Left colon (tissue), 2 donors: Measurements from ENCODE around the gene AHRR. TPM values are rescaled to one million over a fixed set of nuclear protein-coding genes. Genes with fewer than 3 reads are reported as not detected.

ENCODE experiments used
- ATAC-seq: fragments of 200-7000 bp; cut with Tn5 transposase; one replicate; pipeline ENCODE4 v1.9.1; 2020; ENCODE audit warnings: mild to moderate bottlenecking, moderate library complexity
- DNase-seq, 2 donors: peaks; one replicate each; pipeline ENCODE4 v3.0.0-alpha.2; 2020
- intact Hi-C, 2 donors: fragments of 100-400 bp; cut with DNase I in 1 of 2; cut with micrococcal nuclease in 1 of 2; formaldehyde crosslinking; loops; one replicate each; pipeline versions ENCODE4 v1.11.2 to v1.14.0; 2022; cut with DNase I, micrococcal nuclease
- total RNA-seq, 2 donors: library from RNA; stranded (reverse); fragmentation: NEBNext Ultra II Directional; extraction: Animal tissue kit (Norgen Biotek cat#: 25700); gene quantifications; one replicate each; pipeline ENCODE4 v1.2.1, GENCODE V29; 2021
- donor health status: DM: no; HTN: no; CAD: no.
- donor health status: DM: yes; HTN: yes; CAD: no.

The AHRR gene
- total RNA-seq, 2 donors from 2014 or later, result 1.6 to 3.3 TPM

DNA sequence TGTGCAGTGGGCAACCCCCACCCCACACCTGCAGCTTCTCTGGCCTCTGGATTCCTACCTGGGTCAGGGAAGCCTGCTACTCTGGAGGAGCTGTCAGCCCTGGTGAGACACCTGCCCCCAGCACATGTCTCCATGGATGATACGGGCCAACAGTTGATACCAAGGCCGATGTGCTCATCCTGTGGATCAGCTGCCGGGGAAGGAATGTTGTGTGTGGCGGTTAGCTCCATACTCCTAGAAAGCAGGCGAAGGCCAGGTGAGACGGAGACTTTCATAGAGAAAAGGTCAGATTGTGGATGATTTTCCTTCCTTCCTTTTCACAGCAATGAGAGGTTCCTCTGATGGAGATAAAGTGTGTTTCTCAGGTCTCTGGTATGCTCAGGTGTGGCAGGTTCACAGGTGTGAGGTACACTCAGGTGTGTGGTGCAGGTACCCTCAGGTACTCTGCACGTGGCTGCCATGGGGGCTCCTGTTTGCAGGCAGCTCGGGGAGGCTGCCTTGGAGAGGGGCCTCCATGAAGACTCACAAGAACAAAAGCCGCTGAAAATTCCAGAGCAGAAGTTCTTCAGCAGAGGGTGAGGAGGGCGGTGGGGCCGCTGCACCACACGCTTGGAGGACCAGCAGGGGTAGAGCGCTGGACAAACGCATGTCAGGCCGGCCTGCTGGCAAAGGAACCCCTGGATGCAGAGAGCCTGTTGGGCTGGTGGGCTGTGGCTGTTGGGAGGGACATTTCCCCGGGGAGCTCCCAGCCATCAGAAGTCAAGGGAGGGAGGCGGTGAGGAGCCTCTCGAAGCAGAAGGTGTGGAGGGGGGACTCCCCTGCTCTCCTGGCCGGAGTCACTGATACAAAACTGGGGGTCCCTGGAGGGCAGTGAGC is 5.1 kb upstream of the AHRR start:
- DNase-seq, result no peak
- no peak for ATAC-seq
- intact Hi-C loops, result loop anchor here in 1 of 2 donors (10.0 kb wide), 1 partner anchor 118 kb away; no protein-coding TSS in a partner anchor

DNA sequence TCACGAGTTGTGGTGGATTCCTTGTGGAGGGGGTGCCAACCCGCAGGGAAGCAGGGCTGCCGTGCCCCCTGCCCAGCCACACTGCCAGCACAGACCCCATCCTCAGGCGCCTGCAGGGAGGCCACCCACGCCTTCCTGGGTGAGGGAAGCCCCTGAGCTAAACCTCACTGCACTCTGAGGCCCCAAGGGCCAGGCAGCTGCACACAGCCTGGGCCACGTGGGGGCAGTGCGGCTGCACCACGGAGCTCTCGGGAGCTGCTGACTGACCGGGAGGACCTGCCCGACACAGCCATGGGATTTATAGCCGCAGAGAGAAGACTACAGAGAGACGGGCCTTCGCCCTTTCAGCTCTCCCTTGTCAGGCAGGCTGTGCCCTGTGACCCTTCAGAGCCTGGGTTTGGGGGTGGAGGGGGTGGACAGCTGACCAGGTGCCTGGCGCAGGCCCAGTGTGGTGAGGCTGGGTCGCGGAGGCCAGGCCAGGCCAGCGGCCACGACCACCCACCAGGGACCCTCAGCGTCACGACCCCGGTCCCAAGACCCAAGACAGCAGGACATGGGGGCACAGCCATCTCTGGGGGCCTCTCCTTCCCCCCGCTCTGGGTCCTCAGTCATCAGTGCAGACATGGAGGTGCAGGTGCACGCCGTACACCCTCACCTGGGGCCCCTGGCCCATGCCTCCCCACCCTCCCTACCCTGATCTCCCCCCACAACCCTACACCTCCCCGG is 4.3 kb upstream of the AHRR start:
- DNase-seq (peak in 1 of 2 donors; percentile 61), ATAC-seq (peak; percentile 70)
- intact Hi-C loops, result loop anchor here in 1 of 2 donors (10.0 kb wide), 1 partner anchor 118 kb away; no protein-coding TSS in a partner anchor

DNA sequence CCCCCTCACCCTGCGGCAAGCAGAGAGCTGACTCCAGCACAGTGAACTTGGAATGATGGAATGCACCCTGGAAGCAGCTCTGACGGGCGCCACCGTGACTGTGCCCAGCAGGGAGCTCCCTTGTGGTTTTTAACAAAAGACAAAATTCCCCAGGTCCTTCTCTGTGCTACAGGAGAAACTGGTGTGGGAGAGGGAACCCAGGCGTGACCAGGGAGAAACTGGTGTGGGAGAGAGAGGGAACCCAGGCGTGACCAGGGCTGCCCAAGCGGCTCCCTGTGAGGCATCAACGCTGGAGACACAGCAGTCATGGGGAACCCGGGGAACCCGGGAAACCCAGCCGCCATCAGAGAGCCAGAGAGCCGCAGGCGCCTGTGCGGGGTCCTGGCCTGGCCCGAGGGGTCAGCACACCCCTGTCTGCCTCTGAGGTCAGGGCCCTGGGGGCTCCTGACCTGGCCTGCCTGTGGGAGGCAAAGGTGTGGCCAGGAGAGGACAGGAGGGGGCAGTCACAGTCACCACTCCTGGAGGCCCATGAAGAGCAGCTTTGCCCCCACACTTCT is 3.1 kb upstream of the AHRR start:
- peak; percentile 2 for ATAC-seq

DNA sequence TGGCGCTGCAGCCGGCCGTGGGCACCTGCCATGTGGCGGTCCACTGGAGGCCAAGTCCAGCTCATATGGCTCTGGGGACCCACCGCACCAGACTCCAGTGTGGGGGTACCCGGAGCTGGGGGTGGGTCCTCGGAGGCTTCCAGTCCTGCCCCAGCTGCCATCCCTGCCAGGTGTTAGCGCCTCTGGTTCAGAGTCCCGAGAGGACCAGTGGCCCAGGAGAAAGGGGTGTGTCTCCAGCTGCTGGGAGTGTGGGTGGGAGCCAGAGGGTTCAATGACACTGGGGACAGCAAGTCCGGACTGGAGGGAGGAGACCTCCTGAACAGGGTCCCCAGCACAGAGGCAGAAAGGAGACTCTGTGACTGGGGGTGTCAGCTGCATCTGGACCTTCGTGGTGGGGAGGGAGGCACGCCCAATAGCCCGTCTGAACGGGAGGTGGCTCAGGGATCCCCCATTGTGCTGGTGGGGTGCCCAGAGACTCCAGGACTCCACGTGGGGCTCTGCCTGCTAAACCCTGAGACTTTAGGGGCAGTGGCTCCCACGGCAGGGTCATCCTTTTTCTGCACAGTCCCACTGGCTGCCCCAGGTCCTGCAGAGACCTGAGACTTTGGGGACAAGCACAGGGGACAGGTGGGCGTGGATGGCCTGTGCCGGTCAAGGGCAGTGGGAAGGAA is 2.4 kb upstream of the AHRR start:
- DNase-seq (no peak), ATAC-seq (peak; percentile 3)
- intact Hi-C loops, result loop anchor here in 1 of 2 donors (10.0 kb wide), 1 partner anchor 116 kb away; no protein-coding TSS in a partner anchor

More for the DNA sequence above, 3.1 kb upstream of the AHRR start:
- DNase-seq, result no peak
- intact Hi-C loops, result loop anchor here in 1 of 2 donors (10.0 kb wide), 1 partner anchor 116 kb away; no protein-coding TSS in a partner anchor

DNA sequence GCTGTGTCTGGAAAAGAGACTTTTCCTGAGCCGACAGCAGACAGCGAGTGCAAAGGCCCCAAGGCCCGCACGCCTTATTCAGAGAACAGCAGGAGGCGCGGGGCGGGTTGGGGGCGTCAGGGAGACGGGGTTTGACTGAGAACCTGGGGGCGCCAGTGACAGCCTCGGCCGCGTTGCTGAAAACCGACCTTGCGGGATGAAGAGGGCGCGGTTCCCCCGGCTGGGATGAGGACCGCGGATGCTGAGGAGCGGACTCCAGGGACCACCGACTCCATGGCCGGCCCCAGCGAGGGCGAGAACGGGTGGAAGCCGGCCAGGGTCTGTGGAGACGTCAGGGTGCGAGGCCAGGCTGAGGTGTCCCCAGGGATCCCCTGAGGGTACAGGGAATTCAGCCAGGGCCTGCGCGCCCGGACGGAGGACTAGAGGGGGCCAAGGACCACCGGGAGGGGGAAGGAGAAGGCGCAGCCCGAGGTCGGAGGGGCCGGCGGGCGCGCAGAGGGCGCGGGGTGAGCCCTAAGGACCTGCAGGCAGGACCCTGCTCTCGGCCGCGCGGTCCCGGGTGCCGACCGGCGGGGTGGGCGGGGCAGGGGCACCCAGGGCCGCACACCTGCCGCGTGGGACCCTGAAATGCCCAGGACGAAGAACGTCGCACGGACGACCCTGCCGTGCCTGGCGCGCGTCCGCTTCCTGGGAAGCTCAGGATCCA is 837 bp upstream of the AHRR start:
- ATAC-seq, result no peak
- DNase-seq, result no peak
- intact Hi-C loops, result no loop called here

DNA sequence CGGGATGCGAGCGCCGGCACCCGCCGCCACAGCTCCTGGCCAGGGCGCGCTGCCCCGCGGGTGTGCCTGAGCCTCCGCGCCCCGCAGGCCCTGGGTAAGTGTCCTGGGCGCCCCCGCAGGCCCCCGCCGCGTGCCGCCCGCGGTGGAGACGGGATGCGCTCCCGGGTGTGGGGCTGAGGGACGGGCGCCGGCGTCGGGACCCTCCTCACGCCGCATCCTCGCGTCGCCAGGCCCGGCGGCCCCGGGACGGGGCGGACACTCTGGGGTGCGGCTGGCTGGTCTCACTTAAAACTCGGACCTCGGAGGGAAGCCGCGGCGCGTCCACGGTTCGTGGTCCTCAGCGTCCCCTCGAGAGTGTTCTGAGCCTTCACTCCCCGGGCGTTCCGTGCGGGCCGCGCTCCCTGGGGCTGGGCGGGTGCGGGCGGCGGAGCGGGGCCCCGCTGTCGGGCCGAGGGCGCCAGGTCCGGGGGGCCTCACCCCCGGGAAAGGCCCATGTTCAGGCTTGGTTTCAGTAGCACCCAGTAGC is 275 bp downstream of the AHRR start:
- intact Hi-C loops, result no loop called here
- DNase-seq (no peak), ATAC-seq (no peak)

DNA sequence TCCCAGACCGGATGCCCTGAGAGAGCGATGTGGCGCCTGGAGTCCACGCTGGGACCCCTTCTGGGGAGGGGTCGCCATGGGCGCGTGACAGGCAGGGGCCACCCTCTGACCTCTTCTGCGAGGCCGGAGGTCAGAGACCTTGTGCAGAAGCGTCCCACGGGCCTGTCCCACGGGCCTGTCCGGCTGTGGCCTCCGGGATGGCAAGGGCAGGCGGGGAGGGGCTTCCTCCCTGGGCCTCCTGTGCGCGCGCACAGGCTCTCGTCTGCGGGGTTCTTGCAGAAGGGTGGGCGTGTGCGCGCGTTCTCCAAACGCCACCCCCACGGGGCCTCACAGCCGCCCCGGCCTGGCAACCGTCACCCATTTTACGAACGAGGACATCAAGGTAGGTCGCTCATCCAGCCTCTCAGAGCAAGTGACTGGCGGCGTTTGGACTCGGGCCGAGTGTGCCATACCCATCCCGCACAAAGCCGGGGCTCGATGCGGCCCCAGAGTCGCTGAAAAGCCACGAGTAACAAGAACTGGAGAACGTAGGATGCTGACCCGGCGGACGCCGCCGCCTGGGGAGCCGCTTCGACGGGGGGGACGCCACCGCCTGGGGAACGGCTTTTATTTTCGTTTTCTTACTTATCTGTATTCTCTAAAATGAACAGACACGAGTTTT is 897 bp downstream of the AHRR start:
- no peak for ATAC-seq
- intact Hi-C loops, result no loop called here
- DNase-seq, result no peak

DNA sequence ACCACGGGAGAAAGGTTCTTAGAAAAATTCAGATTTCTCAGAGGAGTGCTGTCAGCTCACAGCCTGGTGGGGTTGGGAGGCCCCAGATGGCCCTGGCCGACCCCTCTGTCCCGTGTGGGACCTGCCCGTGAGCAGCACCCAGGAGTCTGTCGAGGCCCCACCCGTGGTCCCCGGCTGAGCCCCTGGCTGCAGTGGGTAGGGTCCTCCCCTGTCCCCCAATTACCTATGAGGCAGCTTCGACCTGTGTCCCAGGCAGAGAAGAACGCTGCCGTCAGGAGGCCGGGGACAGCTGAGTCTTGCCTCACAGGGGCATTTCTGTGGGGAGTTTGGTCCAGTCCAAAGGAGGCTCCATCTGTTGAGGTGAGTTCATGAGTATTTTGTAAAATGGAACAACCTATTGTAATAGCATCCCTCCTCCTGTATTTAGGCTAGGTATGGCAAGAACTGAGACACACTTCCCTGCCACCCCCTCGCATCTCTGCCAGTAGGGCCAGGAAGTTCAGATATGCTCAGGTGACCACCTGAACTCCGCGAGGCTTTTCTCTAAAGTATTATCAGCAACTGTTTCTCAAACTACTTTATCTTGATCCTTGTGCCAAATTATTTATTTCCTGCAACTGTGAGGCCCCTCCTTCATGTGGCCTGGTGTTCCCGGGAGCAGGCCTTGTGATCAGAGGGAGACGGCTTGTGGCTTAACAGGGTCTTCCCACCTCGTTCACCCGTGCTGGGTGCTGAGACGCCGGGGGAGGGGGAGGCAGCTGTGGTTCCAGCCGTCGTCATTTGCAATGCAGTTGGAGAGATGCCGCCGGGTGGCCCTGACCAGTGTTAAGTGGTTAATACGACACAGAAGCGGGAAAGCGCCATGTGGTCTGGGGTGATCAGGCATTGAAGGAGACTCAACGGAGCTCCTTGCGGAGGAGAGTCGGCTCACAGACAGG is 1.7 kb downstream of the AHRR start:
- no peak for DNase-seq
- ATAC-seq, result no peak
- intact Hi-C loops, result no loop called here

DNA sequence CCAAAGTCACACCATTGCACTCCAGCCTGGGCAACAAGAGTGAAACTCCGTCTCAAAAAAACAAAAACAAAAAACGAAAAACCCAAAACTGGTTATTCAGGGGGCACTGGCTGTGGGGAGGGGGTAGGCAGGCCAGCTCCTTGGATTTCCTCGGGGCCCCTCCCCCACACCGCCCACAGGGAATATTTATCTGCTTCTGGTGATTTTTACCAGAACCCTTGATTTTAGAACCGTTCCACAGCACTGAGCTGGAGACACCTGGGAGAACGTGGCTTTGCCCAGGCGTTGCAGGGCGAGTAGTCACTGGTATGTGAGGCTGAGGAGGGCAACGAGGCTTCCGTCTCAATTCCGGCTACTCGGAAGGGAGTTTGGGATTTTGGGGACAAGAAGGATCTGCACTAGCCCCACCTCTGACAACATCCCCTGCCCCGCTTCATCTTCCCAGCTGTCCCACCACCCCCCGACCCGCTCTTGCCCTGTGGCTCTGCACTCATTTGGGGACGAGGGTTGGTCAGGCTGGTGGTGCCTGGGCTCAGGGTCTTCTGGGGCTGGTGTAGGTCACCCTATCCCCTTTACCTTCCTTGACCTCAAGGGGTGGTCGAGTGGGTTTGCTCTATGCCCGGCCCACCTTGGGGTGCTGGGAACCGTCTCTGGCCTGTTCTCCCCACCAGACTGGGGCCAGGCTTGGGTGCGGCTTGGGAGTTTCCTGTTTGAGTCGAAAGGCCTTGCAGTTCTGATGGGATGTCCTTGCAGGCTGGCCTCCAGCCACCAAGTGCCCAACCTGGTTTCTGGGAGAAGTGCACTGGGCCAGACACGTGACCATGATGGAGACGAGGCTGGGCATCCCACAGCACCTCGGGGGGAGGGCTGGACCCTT is 3.5 kb downstream of the AHRR start:
- intact Hi-C loops, result no loop called here
- no peak for ATAC-seq
- no peak for DNase-seq

DNA sequence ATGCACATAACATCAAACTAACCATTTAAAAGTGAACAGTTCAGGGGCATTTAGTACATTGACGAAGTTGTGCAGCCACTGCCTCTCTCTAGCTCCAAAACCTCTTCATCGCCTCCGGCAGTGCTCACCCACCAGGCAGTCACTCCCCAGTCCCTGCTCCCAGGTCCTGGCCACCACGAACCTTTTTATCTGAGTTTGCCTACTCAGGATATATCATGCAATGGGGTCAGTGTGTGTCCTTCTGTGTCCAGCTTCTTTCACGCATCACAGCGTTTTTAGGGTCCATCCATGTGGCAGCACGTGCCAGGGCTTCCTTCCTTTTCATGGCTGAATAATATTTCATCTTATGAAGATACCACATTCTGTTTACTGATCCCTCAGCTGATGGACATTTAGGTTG is 4.6 kb downstream of the AHRR start:
- DNase-seq (no peak), ATAC-seq (no peak)
- intact Hi-C loops, result no loop called here

DNA sequence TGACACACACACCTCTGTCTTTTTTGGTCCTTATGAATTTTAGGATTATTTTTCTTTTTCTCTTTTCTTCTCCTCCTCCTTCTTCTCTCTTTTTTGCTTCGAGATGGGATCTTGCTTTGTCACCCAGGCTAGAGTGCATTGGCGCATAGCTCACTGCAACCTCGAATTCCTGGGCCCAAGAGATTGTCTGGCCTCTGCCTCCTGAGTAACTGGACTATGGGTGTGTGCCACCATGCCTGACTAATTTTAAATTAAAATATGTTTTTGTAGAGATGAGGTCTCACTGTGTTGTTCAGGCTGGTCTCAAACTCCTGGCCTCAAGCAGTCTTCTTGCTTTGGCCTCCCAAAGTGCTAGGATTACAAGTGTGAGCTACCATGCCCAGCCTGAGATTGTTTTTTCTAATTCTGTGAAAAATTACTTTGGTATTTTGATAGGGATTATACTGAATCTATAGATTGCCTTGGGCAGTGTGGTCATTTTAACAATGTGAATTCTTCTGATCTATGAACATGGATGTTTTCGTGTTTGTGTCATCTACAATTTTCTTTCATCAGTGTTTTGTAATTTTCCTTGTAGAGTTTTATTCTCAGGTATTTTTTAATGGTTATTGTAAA is 7.7 kb downstream of the AHRR start:
- ATAC-seq (no peak), DNase-seq (no peak)
- intact Hi-C loops, result no loop called here

DNA sequence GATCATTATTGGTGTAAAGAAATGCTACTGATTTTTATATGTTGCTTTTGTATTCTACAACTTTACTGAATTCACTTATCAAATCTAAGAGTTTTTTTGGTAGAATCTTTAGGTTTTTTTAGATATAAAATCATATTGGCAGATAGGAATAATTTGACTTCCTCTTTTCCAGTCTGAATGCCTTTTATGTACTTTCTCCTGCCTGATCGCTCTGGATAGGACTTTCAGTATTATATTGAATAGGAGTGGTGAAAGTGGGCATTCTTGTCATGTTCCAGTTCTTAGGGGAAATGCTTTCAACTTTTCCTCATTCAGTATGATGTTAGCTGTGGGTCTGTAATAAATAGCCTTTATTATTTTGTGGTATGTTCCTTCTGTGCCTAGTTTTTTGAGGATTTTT is 8.3 kb downstream of the AHRR start:
- ATAC-seq (no peak), DNase-seq (no peak)
- intact Hi-C loops, result no loop called here

DNA sequence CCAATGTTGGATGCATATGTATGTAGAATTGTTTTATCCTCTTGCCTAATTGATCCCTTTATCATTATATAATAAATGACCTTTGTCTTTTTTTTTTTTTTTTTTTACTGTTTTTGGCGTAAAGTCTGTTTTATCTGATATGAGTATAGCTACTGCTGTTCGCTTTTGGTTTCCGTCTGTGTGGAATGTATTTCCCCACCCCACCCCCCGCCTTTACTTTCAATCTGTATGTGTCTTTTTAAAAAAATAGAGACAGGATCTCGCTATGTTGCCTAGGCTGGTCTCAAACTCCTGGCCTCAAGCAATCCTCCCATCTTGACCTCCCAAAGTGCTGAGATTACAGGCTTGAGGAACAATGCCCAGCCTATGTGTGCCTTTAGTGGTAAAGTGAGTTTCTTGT is 11.3 kb downstream of the AHRR start:
- ATAC-seq, result no peak

DNA sequence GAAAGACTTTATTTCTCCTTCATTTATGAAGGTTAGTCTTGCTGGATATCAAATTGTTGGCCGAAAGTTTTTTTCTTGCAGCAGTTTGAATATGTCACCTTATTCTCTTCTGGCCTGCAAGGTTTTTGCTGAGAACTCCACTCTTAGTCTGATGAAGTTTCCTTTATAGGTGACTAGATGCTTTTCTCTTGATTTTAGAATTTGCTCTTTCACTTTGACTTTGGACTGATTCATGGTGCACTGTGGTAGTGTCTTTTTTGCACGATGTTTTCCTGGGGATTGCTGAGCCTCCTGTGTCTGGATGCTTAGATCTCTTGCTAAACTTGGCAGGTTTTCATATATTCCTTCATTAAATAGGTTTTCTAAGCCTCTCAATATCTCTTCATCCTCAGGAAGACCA is 12.4 kb downstream of the AHRR start:
- no peak for DNase-seq
- no peak for ATAC-seq
- intact Hi-C loops, result no loop called here

More for the DNA sequence above, 11.3 kb downstream of the AHRR start:
- no peak for DNase-seq
- intact Hi-C loops, result no loop called here
